GM18909 (cell line): ENCODE results near the gene ANXA2R.
"Not testable (repeated sequence)": the region's sequence is repeated elsewhere in the genome, so short reads cannot be mapped to it uniquely, and the experiment has no call there.

Source experiments
- ATAC-seq: cut with Tn5 transposase; IDR thresholded peaks from one replicate; pipeline ENCODE4 v1.9.1; 2021; ENCODE audit warnings: mild to moderate bottlenecking; ENCODE audit not compliant: unreplicated experiment, poor library complexity

ANXA2R gene

GRCh38 chr5:43040287-43041098 is at the start of gene ANXA2R:
ANXA2R (minus strand) TSS chr5:43040319; CDS start chr5:43040046, 273 bp downstream.
- ATAC-seq = peak; percentile 42

GRCh38 chr5:43086118-43086908 is 46.2 kb upstream of the ANXA2R start:
- not testable (repeated sequence) for ATAC-seq

GRCh38 chr5:43085453-43085852 is 45.3 kb upstream of the ANXA2R start:
- no peak for ATAC-seq

- ATAC-seq = not testable (repeated sequence)
Observed at GRCh38 chr5:43084468-43084867, 44.3 kb upstream of the ANXA2R start.

GRCh38 chr5:43081345-43081744 is 41.2 kb upstream of the ANXA2R start:
- not testable (repeated sequence) for ATAC-seq

DNA sequence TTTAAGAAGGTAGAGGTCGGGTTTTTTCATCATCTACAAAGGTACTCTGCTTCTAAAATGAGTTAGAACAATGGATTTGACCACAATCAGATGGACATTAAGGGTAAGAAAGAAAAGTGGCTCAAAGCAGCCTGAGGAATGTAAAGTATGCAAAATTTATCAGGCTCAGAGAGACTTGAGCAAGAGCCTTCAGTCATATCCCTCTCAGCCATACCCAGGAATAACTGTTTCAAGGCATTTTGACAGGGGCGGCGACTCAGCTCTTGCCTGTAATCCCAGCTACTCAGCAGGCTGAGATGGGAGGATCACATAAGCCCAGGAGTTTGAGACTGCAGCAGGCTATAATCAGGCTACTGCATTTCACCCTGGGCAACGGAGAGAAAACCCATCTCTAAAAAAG is 38.8 kb upstream of the ANXA2R start:
- ATAC-seq = no peak

DNA sequence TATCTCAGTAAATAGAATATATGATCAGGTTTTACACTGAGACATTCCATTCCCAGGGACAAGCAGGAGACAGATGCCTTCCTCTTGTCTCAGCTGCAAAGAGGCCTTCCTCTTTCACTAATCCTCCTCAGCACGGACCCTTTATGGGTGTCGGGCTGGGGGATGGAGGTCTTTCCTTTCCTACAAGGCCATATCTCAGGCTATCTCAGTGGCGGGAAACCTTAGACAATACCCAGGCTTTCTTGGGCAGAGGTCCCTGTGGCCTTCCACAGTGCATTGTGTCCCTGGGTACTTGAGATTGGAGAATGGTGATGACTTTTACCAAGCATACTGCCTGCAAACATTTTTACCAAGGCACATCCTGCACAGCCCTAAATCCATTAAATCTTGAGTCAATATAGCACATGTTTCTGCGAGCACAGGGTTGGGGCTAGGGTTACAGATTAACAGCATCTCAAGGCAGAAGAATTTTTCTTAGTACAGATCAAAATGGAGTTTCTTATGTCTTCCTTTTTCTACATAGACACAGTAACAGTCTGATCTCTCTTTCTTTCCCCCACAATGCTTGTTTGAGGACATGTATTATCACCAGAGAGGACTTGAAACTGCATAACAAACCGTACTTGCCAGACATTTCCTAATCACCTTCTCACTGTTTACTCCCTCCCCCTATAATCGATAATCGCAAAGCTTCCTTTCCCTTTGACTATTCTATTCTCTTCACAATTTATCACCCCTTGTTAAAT is 37.5 kb upstream of the ANXA2R start:
- ATAC-seq = not testable (repeated sequence)

- ATAC-seq = no peak
Observed at GRCh38 chr5:43075319-43076293, 35.5 kb upstream of the ANXA2R start.

GRCh38 chr5:43074987-43075318 is 34.8 kb upstream of the ANXA2R start:
- no peak for ATAC-seq

DNA sequence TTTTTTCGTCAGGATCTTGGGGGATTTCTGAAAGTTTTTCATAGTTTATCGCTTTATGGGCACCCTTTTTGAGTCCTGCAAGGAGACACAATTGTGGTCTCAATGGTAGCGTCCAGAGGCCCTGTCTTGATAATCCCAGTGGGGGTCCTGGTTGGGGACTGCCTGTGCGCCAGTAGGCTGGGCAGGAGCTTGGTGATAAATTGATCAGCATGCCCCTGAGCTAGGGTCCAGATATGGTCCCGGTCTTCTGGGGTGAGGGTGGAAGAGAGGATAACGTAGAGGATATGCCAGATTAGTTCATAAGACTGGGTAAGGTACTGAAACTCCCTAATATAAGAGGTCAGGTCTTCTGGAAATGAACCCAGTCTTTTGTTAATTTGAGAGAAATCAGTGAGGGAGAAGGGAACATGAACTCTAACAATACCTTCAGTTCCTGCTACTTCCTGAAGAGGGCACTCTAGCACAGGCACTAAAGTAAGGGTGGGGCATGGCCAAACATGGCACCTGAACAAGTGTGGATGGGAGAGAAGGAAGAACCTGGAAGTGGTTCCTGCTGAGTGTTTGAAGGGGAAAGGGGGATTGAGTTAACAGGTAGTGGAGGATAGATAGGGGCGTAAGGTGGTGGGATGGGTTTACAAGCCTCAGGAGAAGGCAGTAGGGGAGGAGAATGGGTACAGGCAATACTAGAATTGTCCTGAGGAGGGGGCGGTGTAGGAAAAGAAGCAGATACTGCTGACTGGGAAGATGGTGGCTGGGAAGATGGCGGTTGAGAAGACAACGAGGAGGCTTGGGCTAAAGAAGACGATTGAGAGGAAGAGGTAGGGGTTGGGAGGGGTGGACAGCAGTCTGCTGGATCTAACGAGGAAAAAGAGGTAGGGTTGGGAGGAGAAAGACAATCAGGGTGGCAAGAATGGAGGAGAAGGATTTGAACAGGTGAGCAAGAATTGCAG is 33.8 kb upstream of the ANXA2R start:
- no peak for ATAC-seq

DNA sequence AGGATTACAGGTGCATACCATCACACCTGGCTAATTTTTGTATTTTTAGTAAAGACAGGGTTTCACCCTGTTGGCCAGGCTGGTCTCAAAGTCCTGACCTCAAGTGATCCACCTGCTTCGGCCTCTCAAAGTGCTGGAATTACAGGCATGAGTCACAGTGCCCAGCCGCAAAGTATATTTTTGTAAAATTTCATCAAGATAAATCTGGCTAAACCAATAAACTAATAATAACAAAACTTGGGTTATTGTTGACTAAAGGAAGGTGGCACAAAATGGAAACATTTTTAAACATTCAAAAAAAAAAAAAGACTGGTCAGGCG is 29.2 kb upstream of the ANXA2R start:
- not testable (repeated sequence) for ATAC-seq

DNA sequence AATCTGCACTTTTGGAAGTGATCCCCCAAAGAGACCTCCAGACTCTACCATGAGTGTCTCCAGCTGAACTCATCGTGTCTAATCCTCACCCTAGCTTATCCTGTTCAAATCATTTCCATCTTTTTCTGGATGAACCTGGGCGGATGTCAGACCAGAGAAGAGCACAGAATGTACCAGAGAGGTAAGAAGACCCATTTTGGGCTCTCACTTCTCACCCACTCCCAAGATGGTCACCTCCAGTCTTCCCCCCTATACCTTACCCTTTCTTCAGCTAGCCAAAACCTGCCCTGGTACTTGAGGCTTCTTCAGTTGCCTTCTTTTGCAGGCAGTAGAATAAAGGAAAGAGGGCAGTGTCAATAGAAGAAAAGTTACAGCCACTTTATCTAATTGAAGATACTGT is 27.9 kb upstream of the ANXA2R start:
- no peak for ATAC-seq

GRCh38 chr5:43066799-43067741 is 27.0 kb upstream of the ANXA2R start:
- peak; percentile 48 for ATAC-seq

DNA sequence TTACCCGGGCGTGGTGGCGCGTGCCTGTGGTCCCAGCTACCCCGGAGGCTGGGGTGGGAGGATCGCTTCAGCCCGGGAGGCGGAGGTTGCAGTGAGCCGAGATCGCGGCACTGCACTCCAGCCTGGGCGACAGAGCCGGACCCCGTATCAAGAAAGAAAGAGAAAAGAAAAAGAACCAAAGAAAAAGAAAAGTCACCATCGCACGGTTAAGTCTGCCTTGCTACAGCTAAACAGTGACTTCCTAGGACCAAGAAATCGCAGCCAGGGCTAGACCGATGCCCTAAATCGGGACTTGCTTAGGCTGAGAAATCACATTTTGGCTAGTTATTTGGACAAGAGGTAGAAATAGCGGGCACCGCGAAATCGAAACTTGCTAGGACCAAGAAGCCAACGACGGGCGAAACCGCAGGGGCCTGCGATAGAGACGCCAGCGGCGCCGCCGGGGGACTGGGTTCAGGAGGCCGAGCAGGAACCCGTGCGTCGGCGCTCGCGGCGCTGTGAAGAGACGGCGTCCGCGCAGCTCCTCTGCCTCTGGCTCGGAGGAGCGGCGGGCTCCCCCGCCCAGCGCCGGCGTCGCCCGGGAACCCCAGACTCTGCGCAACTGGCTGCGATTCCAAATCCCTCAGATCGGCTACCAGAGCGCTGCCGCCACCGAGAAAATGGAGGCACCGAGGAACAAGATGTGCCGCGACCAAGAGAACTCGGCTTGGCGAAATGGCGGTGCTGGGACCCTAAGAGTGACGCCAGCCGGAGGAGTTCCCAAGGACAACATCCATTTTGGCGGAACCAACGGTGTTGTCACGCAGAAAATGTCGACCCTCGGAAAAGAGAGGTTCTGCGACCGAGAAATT is 26.1 kb upstream of the ANXA2R start:
- peak; percentile 28 for ATAC-seq

DNA sequence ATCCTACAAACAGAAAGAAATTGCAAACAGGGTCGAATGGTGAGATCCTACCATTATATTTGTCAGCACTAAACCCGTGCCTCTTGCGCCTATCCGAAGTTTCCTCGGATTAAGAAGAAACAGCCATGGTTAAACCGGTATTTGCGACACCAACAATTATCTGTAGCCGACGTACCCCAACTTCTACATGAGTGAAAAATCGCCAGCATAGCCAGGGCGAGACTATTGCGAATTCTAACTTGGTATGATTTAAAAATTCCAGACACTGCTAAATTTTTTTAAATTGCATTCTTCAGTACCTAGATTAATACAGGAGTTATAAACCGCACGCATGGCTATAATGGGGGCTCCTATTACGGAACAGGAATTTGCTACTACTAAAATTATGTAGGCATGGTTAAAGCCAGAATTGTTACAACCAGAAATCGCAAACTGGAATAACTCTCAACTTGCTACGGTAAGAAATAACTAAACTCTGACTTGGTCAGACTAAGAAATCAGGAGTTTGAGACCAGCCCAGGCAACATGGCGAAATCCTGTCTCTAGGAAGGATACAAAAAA is 25.3 kb upstream of the ANXA2R start:
- ATAC-seq = no peak

DNA sequence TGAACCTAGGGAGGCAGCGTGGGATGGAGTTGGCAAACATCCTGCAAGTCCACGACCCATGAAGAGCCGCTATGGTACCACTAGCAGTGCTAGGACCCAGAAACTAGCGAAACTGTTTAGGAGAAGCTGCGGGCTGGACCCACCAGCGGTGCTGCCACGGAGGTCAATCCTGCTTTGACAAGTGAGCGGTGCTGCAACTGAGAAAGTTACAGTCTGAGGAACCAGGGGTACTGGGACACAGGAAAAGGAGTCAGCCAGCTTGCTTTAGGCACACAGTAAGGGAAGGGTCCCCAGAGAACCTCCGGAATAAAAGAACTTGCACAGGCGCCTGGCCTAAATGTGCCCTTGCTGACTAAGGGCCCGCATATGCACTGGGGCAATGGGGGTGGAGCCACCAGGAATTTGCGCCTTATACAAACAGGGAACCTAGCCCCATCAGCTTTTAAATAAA is 23.6 kb upstream of the ANXA2R start:
- ATAC-seq = no peak
